Thyroid gland (tissue), 4 donors: ENCODE data around the gene BACH2.

Source experiments
- CTCF ChIP-seq, 6 experiments: fragments of 200-600 bp in 3 of 6; fragments of 450-650 bp in 3 of 6; sonication (generic) in 3 of 6; IDR thresholded peaks; one replicate each; pipeline ENCODE4 v1.5.1; 2016 to 2019; ENCODE audit warnings: antibody characterized with exemption in 6 of 6, mild to moderate bottlenecking in 2 of 6, inconsistent platforms in 1 of 6, moderate library complexity in 1 of 6
- POLR2A ChIP-seq, 2 donors: fragments of 450-650 bp; IDR thresholded peaks; one replicate each; pipeline ENCODE4 v1.6.1; 2017; ENCODE audit warnings: antibody characterized with exemption in 2 of 2, mild to moderate bottlenecking in 2 of 2, moderate library complexity in 1 of 2

- TF ChIP-seq CTCF (IDR thresholded peaks at IDR 0.05) (no peak), POLR2A (IDR thresholded peaks at IDR 0.05) (no peak)
Measured at GRCh38 chr6:90169374-90169773, 127.3 kb downstream of the BACH2 start.
